HG03469 (cell line): Measurements from ENCODE around the gene ZBTB22.

Experiments used
- ATAC-seq: cut with Tn5 transposase; IDR thresholded peaks from one replicate; pipeline ENCODE4 v1.9.1; 2021; ENCODE audit warnings: mild to moderate bottlenecking, moderate library complexity, moderate number of reproducible peaks; ENCODE audit not compliant: unreplicated experiment

ZBTB22 gene

DNA sequence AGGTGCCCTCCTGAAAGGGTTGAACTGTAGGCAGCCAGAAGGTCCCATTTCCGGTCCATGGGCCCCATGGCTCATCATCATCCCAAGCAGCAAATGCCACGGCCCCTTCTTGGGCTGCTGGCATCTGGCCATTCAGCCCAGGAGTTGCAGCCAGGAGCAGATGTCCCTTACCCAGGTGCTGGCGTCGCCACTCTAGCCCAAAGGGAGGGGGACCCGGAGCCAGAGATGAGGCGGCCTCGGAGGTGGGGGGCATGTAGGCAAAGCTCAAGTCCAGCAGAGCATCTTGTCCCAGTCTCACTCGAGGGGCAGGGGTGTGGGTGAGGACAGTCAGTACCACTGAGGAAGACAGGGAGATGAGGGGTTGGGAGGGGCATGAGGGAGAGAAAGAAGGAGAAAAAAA lies 12.5 kb downstream of the ZBTB22 start:
- no peak for ATAC-seq

DNA sequence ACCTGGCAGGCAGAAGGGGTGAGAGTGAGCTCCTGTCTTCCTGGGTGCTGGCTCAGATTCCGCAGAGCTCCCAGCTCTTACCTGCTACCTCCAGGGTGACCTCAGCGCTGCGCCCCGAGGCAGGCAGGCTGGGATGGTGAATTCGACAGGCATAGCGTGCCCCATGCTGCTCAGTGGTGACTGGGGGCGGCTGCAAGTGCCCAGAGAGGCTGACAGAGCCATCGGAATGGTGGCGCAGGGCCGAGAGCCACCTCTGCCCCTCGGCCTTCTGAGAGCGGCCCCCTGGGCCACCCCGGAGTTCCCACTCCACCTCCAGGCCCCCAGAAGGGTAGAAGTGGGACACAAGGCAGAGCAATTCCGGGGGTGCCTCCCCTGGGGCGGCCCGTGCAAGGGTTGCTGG lies 13.3 kb downstream of the ZBTB22 start:
- ATAC-seq: no peak

- ATAC-seq: no peak
These were observed 15.7 kb downstream of the ZBTB22 start for GRCh38 chr6:33301877-33302276.

GRCh38 chr6:33299237-33299944 lies 18.2 kb downstream of the ZBTB22 start:
- peak; percentile 40 for ATAC-seq

- no peak for ATAC-seq
These were observed 18.7 kb downstream of the ZBTB22 start, which contains the start of gene RGL2 for GRCh38 chr6:33298773-33299236. RGL2 (minus strand) TSS chr6:33298942; CDS start chr6:33298610, 332 bp downstream.

DNA sequence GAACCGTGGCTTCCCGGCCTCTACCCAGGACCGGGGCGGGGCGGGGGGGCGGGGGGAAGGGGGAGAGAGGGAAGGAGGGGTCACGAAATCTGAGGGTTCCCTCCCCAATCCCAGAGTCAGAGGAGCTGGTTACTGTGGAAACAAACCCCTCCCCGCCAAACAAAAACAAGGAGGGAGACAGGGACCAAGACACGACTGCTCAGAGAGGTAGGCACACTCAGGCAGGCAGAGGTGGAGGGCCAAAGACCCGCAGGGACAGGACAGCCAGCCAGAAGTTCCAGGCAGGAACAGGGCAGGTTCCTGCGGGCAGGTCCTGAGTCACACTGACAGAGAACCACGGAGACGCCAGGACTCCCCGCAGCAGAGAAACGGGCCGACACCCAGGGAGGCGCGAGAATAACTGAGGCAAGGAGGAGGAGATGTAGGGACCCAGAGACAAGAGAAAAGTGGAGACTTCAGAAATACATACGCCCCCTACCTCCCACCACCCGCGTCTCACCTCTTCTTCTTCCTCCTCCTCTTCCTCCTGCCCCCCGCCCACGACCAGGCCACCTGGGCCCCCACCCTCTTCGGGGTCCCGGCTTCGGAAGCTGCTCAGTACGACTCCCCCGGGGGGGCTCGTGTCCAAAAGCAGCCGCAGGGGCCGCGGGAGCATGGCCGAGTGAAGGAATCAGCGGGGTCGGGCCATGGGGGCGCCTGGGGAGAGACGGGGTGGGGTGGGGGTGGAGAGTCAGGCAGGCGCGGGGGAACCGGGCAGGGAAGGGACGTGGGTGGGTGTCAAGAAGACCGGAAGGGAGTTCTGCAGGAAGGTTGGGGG lies 19.4 kb downstream of the ZBTB22 start:
- no peak for ATAC-seq

DNA sequence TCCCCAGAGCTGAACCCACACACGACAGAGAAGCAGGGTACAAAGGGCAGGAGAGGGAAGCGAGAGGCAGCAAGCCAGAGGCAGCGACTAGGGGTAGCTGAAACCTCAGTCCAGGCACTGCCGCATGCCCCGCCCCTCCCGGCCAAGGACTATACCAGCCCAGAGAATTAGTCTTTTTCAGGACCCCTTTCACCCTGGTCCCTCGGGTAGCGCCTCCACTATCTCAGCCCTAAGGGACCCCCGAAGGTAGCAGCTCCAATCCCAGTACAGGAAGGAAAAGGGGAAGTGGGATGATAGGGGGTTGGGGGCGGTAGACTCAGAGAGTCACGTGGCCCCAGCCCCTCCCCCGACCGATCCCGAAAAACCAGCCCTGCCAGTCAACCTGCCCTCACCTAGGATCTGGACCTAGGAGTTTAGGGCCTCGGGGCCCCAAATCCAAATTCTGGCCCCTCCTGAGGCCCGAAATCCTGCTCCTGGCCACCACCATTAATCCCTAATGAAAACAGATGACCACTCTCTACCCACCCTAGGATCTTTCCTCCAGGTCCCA lies 20.1 kb downstream of the ZBTB22 start:
- no peak for ATAC-seq

DNA sequence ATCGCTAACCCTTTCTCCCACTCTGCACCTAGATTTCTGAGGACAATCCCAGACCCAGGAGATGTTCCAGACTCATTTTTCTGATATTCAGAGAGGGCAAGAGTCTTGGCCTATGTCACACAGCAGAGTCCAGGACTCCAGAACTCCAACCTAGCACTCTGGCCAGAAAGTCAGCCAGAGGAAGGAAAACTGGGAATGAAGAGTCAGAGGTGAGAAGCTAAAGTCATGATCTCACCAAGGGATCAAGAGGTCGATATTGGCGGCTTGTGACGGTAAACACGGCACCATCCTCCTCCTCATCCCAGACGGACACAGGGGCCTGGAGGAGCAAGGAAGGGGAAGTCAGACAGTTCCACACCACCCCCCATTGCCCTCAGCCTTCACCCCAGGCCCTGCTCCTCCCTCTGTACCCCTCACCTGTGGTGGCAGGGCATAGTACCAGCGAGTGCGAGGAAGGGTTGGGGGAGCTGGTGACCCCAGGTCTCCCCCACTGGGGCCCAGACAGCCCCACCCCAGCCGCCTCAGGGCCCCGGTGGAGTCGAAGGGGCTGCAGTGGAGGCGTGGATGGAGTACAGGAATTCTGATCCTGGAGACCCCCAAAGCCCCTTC lies 20.6 kb downstream of the ZBTB22 start:
- ATAC-seq: no peak

- no peak for ATAC-seq
These were observed 21.7 kb downstream of the ZBTB22 start for GRCh38 chr6:33295621-33296369.

- ATAC-seq: no peak
These were observed 23.3 kb downstream of the ZBTB22 start for GRCh38 chr6:33294086-33294823.

- ATAC-seq: no peak
These were observed 24.4 kb downstream of the ZBTB22 start for GRCh38 chr6:33292996-33293682.

DNA sequence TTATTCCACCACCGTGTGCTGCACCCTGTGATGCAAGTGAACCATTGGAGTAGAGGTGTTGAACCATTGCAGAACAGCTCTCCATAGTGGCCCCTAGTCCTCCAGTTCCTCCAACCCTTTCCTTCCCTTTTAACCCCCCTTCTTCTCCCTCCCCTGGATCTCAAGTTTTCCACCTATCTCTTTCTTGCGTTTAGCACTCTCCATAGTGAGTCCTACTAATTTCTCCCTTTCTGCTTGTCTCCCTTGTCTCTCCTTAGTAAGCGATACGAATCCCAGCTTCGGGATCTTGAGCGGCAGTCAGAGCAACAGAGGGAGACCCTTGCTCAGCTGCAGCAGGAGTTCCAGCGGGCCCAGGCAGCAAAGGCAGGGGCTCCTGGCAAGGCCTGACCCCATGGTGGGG lies 27.1 kb downstream of the ZBTB22 start:
- ATAC-seq: no peak

- no peak for ATAC-seq
These were observed 27.7 kb downstream of the ZBTB22 start for GRCh38 chr6:33289784-33290315.

DNA sequence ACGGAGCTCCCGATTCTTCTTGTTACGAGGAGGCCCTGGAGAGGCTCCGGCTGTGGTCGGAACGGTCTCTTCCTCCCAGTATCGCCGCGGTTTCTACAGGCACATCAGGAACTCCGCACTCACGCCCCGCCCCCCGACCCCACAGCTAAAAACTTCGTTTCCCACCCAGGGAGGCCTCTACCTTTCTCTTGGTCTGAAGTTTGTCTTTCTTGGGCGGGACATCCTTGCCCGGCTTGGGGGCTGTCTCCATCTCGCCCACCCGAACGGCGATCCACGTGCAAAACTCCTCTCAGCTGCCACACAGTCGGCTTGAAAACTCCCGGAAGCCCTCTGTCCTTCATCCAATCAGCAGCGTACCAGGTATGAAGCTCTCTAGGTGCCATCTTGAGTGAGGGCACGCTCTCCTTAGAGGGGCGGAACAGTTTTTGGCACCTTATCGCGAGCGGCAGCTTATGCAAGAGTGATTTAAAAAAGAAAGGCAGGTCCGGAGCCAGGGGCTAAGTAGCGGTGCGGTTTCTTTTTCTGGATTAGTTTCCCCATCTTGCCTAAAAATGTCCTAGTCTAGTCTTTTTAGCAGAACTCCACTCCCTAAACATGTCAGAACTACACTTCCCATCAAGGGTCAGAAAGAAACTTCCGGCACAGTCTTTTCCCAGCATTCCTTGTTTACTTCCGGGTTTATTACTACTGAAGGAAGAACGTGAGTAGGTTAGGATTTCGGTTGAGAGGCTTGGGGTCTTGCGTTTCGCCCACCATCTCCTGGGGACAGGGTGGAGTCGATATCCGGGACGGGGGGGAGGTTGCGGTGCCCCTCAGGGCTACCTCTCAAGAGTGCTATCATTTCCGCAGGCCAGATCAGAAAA lies 28.4 kb downstream of the ZBTB22 start, which contains the start of the genes PFDN6 and WDR46:
Gene PFDN6 (plus strand): TSS at position 681 of the 863 bp plus-strand sequence. CDS start 256 bp downstream, outside the sequence.
Gene WDR46 (minus strand): TSS at position 319 of the 863 bp plus-strand sequence. CDS start 69 bp downstream, at position 250.
- ATAC-seq: peak; percentile 49

DNA sequence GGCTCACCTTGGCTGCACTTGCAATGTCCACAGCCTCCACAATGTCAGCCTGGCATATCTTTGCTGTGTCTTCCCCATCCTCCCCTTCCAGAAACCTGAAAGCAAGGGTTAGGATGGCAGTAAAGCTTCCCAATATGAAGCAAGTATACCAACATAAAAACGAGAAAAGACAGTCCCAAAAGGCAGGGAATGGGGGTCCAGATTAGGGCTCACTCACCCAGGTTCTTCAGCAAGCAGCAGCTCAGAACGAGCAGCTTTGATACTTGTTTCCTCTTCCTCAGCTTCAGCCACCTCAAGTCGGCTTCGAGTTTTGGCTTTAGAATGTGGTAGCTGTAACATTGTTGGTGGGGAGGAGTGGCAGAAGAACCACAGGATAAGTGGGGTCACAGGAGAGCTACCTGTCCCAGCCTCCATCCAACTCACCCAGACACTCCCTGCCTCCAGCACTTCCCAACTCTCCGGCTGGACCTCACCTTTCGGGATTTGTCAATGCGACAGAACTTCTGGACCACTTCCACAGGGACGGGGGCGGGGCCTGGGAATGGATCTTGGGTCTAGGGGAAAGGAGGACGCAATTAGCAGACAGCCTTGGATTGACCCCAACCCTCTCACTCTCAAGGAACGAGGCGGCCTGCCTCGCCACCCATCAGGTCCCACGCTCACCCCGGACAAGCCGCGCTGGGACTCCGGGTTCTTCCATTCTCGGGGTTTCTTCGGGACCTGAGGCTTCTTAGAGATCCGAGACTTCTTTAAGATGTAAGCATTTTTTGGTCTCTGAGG lies 29.2 kb downstream of the ZBTB22 start:
- ATAC-seq: no peak

GRCh38 chr6:33286946-33287914 lies 30.3 kb downstream of the ZBTB22 start:
- no peak for ATAC-seq
